Measurements from ENCODE around the gene CRK.

The CRK gene

DNA sequence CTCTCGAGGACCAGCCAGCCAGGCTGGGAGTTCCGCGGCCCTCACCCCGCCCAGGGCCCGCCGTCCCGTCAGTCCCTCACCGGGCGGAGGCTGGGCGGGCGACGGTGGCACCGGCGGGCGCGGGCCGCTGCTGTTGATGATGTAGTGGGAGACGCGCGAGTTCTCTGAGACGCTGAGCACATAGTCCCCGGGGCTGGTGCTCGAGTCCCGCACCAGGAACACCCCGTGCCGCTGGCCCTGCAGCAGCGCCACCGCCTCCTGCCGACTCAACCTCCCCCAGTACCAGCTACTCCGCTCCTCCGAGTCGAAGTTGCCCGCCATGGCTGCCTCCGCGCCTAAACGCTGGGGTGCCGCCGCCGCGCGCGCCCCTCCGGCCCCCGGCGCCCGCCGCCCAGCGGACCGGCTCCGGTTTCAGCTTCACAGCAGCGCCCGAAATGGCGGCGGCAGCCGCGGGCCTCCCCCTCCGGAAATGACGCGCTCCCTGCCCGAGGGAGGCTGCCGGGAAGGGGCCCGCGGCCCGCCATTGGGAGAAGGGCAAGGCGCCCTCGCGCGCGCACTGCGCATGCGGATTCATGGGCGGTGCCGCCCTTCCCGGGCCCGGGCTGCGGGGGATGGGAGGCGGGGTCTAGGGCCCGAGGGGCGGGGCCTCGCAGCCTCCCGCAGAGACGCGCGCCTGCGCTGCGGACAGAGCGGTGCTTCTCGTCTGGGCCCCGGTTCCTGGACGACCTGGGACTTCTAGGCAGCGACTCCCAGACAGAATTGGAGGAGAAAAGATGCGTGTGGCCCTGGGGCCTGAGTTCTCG is at the start of gene CRK:
CRK (minus strand) TSS at position 436 of the 803 bp plus-strand sequence; CDS start at position 321, 115 bp downstream.
- peak; percentile 52 for DNase-seq

- DNase-seq = no peak
Observed at GRCh38 chr17:1505586-1505985, 49.6 kb upstream of the CRK start.

DNA sequence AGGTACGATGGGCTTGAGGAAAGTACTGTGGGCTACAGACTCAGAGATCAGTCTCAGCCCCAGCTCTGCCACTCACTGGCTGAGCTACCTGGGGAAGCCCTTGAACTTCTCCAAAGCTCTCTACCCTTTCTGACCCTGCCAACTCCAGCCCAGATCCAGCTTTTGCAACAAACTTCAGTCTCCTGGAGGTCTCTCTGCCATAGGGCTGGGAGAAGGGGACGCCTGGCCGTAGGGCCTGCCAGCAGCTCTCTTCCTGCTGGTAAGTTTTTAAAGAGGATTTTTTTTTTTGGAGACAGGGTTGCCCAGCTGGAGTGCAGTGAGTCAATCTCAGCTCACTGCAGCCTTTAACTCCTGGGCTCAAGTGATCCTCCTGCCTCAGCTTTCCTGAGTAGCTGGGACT is 48.8 kb upstream of the CRK start:
- DNase-seq = no peak

- DNase-seq = no peak
Observed at GRCh38 chr17:1503699-1504098, 47.7 kb upstream of the CRK start.

GRCh38 chr17:1498869-1499268 is 42.8 kb upstream of the CRK start:
- DNase-seq = no peak

DNA sequence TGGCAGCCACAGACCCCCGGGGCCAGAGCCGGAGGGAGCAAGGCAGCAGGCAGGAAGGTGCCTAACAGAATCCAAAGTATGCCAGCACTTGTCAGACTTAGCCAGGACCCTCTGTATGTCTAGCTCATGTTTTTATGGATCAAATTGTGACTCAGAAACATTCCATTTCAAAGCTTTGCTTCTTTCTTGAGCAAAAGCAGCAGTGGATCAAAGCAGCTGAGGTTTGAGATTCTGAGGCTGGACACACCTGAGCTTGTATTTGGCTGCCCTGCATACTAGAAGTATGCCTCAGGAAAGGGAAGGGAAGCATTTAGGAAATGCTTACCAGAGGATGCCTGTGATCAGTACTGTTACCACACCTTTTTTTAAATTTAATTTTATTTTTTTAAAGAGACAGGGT is 42.2 kb upstream of the CRK start:
- DNase-seq = no peak

- no peak for DNase-seq
Observed at GRCh38 chr17:1497831-1498230, 41.8 kb upstream of the CRK start.

GRCh38 chr17:1496869-1497268 is 40.8 kb upstream of the CRK start:
- DNase-seq = no peak

DNA sequence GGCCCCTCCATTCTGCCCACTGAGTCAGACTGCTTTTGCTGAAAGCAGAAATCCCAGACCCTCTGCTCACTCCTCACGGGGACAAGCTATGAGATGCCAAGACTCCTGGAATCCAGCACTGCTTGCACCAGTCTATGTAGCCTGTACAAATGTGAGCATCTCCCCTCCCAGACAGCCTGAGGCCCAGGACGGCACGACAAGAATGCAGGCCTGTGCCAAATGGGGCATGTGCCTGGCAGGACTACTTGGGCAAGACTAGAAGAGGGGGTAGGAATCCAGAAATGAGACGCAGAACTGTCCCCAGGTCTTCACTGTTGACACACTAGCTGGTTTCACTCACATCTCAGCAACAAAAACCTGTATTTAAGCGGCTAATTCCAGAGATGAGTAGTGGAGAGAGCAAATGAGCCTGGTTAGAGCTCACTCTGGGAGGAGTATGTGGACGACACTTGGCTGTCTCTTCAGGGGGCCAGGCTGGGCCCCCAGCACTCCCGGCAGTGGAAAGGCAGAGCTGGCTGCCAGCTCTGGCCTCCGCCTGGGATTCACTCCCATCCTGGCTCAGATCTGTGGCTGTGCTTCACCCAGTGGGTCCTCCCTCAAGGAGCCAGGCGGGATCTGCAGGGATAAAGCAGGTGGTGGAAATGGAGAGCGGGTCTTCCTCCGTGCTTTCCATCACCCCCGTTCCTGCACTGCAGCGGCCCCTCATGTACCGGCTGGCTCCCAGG is 39.4 kb upstream of the CRK start:
- no peak for DNase-seq

DNA sequence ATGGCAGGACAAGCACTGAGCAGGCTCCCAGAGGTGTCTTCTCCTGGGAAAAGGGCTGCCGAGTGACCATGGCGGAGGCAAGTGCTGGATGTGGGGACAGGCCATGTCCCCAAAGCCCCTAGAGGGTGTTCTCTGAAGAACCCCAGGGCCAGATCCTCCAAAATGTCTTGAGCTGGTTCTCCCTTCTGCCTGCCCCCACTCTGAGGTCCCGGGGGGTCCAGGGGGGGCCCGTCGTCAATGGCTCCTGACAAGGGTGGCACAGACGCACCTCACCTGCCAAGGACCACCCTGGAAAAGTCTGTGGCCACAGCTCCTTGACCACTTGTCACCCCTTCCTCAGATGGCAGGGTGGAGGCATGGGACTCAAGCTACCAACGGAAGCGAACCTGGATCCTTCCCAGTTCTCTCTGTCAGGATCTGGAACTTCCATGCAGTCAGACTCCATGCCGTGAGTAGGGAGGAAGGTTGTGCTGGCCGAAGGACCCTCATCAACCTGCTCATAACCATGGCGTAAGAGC is 38.8 kb upstream of the CRK start:
- DNase-seq = no peak

- no peak for DNase-seq
Observed at GRCh38 chr17:1494203-1494602, 38.2 kb upstream of the CRK start.

DNA sequence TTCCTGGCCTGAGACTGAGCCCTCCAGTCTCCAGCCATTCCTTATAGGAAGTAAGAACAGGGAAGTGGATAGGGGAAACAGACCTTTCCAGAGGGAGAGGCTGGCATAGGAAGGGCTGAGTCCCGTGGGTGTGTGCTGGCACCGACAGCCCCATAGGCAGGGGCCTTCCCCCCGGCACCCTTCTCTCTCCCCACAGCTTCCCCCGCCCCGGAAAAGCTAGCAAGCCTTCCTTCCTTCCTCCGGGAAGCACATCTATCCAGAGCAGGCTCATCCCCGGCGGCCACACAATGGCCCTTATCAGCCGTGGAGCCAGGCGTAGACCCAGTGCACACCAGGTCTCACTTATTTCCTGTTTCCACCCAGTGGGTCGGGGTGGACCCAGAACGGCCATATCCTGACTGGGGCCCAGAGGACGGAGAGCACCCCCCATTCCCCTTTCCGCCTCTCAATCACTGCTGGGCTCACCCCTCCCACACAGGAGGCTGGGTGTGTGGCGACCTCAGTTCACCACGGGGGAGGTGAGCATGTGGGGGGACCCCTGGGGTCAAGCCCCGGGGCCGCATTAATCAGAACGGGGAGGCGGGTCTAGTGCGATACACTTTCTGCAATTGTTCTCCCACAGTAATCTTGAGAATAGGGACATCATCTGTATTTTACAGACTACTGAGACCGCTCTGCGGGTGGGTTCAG is 37.4 kb upstream of the CRK start:
- DNase-seq = no peak

GRCh38 chr17:1492249-1493206 is 36.5 kb upstream of the CRK start, which contains the start of gene MYO1C:
MYO1C (minus strand) TSS chr17:1492686; CDS start chr17:1492487, 199 bp downstream.
- DNase-seq = no peak

DNA sequence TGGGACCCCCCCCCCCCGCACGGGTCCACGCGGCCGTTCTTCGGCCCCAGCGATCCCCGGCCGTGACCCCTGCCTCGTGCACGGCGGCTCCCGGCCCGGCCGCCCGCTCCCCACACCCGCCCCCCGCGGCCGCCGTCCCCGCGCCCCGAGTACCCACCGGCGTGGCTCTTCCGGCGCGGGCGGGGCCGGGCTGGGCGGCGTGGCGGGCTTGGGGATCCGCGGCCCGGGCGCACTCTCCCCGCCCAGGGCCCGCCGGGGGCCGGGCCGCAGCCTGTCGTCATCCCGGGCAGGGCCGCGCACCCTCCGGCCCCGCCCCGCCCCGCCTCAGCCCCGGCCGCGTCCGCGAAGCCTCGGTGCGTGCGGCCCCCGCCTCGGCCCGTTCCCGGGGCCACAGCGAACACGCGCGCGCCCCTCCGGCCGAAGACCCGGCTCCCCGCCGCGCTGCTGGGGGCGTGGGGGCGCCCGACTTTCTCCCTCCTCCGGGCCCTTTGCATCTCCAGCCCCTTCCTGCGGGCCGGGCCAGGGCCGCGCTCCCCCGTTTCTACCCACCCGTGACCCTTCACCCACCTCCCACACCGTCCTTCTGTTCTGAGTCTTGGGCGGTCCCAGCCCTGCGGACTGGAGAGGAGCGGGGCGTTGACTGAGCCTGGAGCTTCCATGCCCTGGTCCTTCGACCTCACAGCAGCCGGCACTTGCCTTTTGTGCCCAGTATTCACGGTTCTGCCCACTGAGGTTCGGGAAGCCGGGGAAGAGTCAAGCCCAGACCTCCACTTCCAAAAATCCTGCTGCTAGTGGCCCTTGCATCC is 35.6 kb upstream of the CRK start:
- no peak for DNase-seq

- no peak for DNase-seq
Observed at GRCh38 chr17:1490643-1491442, 34.8 kb upstream of the CRK start.

- DNase-seq = no peak
Observed at GRCh38 chr17:1488826-1489270, 32.8 kb upstream of the CRK start.

- no peak for DNase-seq
Observed at GRCh38 chr17:1487939-1488825, 32.1 kb upstream of the CRK start.

- peak; percentile 29 for DNase-seq
Observed at GRCh38 chr17:1486802-1487695, 31.0 kb upstream of the CRK start.
